Gastrocnemius medialis (tissue), 4 donors: ENCODE data around the gene CCDC40. TPM values are rescaled to one million over a fixed set of nuclear protein-coding genes. Genes with fewer than 3 reads are reported as not detected.

ENCODE experiments used
- ATAC-seq, 2 donors: fragments of 150-250 bp; one replicate each; pipeline ENCODE4 v1.9.1; 2016
- DNase-seq, 2 donors: peaks; one replicate each; pipeline ENCODE4 v3.0.0-alpha.2; 2019
- H3K27ac ChIP-seq, 4 donors: fragments of 200-600 bp; sonication (generic); 1 replicate in 1 of 4; 2 replicates in 3 of 4; pipeline ENCODE4 v1.5.1; 2016 to 2018; ENCODE audit warnings: mild to moderate bottlenecking in 2 of 4, moderate library complexity in 1 of 4
- H3K27me3 ChIP-seq, 3 donors: fragments of 200-600 bp; sonication (generic) in 2 of 3; 1 replicate in 1 of 3; 2 replicates in 2 of 3; pipeline versions ENCODE4 v1.5.1 to v1.6.0; 2016 to 2019; ENCODE audit warnings: mild to moderate bottlenecking in 1 of 3, moderate library complexity in 1 of 3
- H3K36me3 ChIP-seq, 2 donors: fragments of 200-600 bp; sonication (generic) in 1 of 2; one replicate each; pipeline ENCODE4 v1.5.1; 2017 to 2018
- H3K4me1 ChIP-seq, 2 donors: fragments of 200-600 bp; sonication (generic) in 1 of 2; one replicate each; pipeline ENCODE4 v1.5.1; 2016 to 2017; ENCODE audit warnings: mild to moderate bottlenecking in 2 of 2
- H3K4me3 ChIP-seq, 4 donors: fragments of 200-600 bp; sonication (generic) in 3 of 4; 1 replicate in 1 of 4; 2 replicates in 3 of 4; pipeline ENCODE4 v1.5.1; 2016 to 2019; ENCODE audit warnings: mild to moderate bottlenecking in 2 of 4
- H3K9me3 ChIP-seq, 3 donors: fragments of 200-600 bp; sonication (generic) in 2 of 3; 1 replicate in 1 of 3; 2 replicates in 2 of 3; pipeline ENCODE4 v1.5.1; 2016 to 2019
- CTCF ChIP-seq, 5 experiments: fragments of 450-650 bp in 3 of 5; fragments of 200-600 bp in 2 of 5; sonication (generic) in 2 of 5; IDR thresholded peaks in 4 of 5; conservative IDR thresholded peaks in 1 of 5; 1 replicate in 4 of 5; 2 replicates in 1 of 5; pipeline ENCODE4 v1.5.1; 2016 to 2019; ENCODE audit warnings: antibody characterized with exemption in 5 of 5, mild to moderate bottlenecking in 3 of 5, moderate library complexity in 3 of 5
- POLR2A ChIP-seq, 2 donors: fragments of 450-650 bp; IDR thresholded peaks; one replicate each; pipeline ENCODE4 v1.6.1; 2017; ENCODE audit warnings: antibody characterized with exemption in 2 of 2, mild to moderate bottlenecking in 2 of 2, moderate library complexity in 2 of 2
- in situ Hi-C, 4 donors: fragments of 200-750 bp; cut with MboI; loops; one replicate each; pipeline versions ENCODE4 v1.15.0 to v1.8.0; 2017; ENCODE audit warnings: low sequenced_read_pairs in 4 of 4
- intact Hi-C: fragments of 100-400 bp; cut with DNase I; formaldehyde crosslinking; loops from one replicate; pipeline ENCODE4 v1.15.1; 2023; ENCODE audit warnings: low total_unique reads
- total RNA-seq, 4 donors: library from RNA; depleted of rRNA; stranded (reverse); fragments of >200 nt; gene quantifications; one replicate each; pipeline versions ENCODE4 v1.1.0 to v1.2.3, GENCODE V29; 2016

The CCDC40 gene
- total RNA-seq, 4 donors from 2014 or later, result 0.18 to 2.1 (median 1.1) TPM

- Histone ChIP-seq H3K27me3 (peaks cover 0 to 7% (median 6%) of the 10 kb centered on the region in 3 donors), H3K4me3 (no peak overlapping the region), H3K27ac (peak overlapping the region in 3 of 4 donors; percentile 18 to 57 (median 22)), H3K4me1 (peaks cover 21 to 31% of the 10 kb centered on the region in 2 donors), H3K9me3 (no peaks in the 10 kb centered on the region), H3K36me3 (no peaks in the 10 kb centered on the region)
- in situ Hi-C loops, result no loop called here
- ATAC-seq (no peak), DNase-seq (peak in 1 of 2 donors; percentile 46)
- intact Hi-C loops, result no loop called here
- TF ChIP-seq POLR2A (IDR thresholded peaks at IDR 0.05) (no peak), CTCF (IDR thresholded peaks at IDR 0.05 in 4 of 5, conservative IDR thresholded peaks at IDR 0.05 in 1 of 5) (no peak)
These were observed 11.3 kb upstream of the CCDC40 start for GRCh38 chr17:80025140-80025539.

GRCh38 chr17:80025796-80026195 is 10.6 kb upstream of the CCDC40 start:
- in situ Hi-C loops, result no loop called here
- H3K36me3 ChIP-seq, result no peaks in the 10 kb centered on the region
- H3K9me3 ChIP-seq, result no peaks in the 10 kb centered on the region
- peak overlapping the region in 3 of 4 donors; percentile 18 to 57 (median 22) for H3K27ac ChIP-seq
- no peak for TF ChIP-seq POLR2A (IDR thresholded peaks at IDR 0.05)
- no peak for TF ChIP-seq CTCF (IDR thresholded peaks at IDR 0.05 in 4 of 5, conservative IDR thresholded peaks at IDR 0.05 in 1 of 5)
- H3K4me3 ChIP-seq, result no peak overlapping the region
- ATAC-seq (no peak), DNase-seq (no peak)
- intact Hi-C loops, result no loop called here
- H3K4me1 ChIP-seq, result peaks cover 27 to 37% of the 10 kb centered on the region in 2 donors
- peaks cover 0 to 8% (median 7%) of the 10 kb centered on the region in 3 donors for H3K27me3 ChIP-seq

- peaks cover 27 to 37% of the 10 kb centered on the region in 2 donors for H3K4me1 ChIP-seq
- peak overlapping the region in 1 of 4 donors; percentile 57 for H3K27ac ChIP-seq
- peak; percentile 37 to 62 for DNase-seq
- H3K27me3 ChIP-seq, result peaks cover 0 to 12% (median 11%) of the 10 kb centered on the region in 3 donors
- TF ChIP-seq CTCF (IDR thresholded peaks at IDR 0.05 in 4 of 5, conservative IDR thresholded peaks at IDR 0.05 in 1 of 5) (no peak), POLR2A (IDR thresholded peaks at IDR 0.05) (no peak)
- no peak overlapping the region for H3K4me3 ChIP-seq
- no peak for ATAC-seq
- in situ Hi-C loops, result no loop called here
- intact Hi-C loops, result no loop called here
- no peaks in the 10 kb centered on the region for H3K9me3 ChIP-seq
- no peaks in the 10 kb centered on the region for H3K36me3 ChIP-seq
These were observed 9.9 kb upstream of the CCDC40 start for GRCh38 chr17:80026359-80027042.

- in situ Hi-C loops (no loop called here), intact Hi-C loops (no loop called here)
- peaks cover 0 to 12% (median 11%) of the 10 kb centered on the region in 3 donors for H3K27me3 ChIP-seq
- no peaks in the 10 kb centered on the region for H3K9me3 ChIP-seq
- peaks cover 27 to 37% of the 10 kb centered on the region in 2 donors for H3K4me1 ChIP-seq
- no peak for DNase-seq
- no peak overlapping the region for H3K4me3 ChIP-seq
- H3K36me3 ChIP-seq, result no peaks in the 10 kb centered on the region
- no peak overlapping the region for H3K27ac ChIP-seq
- ATAC-seq, result no peak
- TF ChIP-seq CTCF (IDR thresholded peaks at IDR 0.05 in 4 of 5, conservative IDR thresholded peaks at IDR 0.05 in 1 of 5), result no peak
These were observed 9.4 kb upstream of the CCDC40 start for GRCh38 chr17:80027043-80027435.
